NCI-H1694 treated with DMSO at 0.1 percent for 48 hours (cell line): Measurements from ENCODE around the gene SRSF4.
"Not testable (repeated sequence)": the region's sequence is repeated elsewhere in the genome, so short reads cannot be mapped to it uniquely, and the experiment has no call there.

Experiments used
- DNase-seq: peaks from one replicate; lab custom pipeline; 2025; lab: John Stamatoyannopoulos, UW

The SRSF4 gene

DNA sequence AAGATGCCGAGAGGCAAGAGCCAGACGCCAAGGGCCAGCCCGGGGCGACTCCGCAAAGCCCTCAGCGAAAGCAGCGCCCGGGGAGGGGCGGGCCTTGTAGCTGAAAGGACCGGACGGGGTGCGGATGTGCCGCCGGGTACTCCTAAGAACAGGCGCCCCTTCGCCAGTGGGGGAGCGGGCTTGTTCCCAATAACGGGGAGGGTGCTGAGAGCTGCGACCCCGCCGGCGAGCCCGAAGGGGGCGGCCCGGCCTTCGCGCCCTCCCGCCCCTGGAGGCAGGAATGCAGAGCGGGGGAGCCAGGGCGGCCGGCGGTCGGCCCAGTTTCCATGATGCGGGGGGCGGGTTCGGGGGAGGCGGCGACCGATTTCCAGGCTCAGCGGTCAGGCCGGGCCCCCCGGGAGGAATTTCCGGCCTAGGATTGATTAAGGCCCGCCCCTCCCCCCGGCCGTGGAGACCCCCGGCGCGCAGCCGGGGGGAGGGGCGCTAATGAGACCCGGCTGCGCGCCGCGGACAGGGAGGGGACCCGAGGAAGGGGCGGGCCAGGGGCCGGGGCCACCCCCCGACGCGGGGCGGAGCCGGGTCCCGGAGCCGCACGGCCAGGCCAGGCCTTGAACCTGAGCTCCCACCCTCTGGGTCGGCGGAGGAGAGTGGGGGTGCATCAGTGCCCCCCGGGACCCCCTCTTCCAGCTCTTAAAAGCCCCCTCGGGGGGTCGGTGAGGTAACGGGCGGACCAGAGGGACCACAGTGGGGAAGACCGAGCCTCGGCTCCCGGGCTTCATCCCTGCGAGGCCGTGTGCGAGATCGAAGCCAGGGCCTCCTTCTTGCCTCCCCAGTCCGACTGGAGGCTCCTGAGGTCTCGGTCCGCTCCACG lies 57.1 kb downstream of the SRSF4 start:
- no peak for DNase-seq

DNA sequence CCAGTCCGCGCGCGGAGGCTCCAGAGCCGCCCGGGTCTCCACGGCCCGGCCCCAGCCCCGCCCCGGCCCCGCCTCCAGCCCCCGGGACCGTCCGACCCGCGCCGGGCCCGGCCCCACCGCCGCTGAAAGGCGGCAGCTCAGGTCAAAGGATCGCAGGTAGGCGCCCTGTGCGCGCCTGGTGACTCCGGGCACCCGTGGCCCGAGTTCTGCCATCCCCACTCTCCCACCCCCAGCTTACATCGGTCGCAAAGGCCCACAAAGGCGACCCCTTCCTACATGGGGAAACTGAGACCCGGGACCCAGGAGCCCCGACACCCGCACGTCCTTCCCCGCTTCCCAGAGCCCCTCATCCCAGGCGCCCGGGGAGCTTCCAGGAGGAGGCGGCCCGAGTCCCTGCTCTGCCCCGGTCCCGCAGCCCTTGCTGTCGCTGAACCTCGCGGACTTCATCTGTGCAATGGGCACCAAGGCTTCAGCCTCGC lies 57.8 kb downstream of the SRSF4 start, which contains the start of gene TMEM200B:
TSS of gene TMEM200B (minus strand) at position 17 of the 479 bp plus-strand sequence. CDS start 2,075 bp downstream, outside the sequence.
- no peak for DNase-seq

- DNase-seq: no peak
Observed at GRCh38 chr1:29123053-29123886, 58.4 kb downstream of the SRSF4 start.

DNA sequence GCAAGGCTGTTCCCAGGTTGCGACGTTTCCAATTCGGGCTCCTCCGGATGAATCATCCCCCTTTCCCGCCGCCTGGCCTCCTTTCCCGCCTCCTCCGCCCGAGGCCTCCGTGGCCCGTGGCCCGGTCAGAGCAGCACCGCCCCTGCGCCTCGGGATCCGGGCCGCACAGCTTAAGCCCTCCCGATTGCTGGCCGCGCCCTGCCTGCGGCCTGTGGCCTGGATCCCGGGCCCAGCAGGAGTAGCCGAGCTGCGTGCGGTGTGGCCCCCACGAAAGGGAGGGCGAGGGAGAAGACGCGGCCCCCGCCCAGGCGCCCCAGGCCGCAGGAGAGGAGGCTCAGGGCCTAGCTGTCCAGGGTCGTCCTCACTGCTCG lies 59.0 kb downstream of the SRSF4 start:
- DNase-seq: no peak

GRCh38 chr1:29121936-29122681 lies 59.6 kb downstream of the SRSF4 start:
- no peak for DNase-seq

DNA sequence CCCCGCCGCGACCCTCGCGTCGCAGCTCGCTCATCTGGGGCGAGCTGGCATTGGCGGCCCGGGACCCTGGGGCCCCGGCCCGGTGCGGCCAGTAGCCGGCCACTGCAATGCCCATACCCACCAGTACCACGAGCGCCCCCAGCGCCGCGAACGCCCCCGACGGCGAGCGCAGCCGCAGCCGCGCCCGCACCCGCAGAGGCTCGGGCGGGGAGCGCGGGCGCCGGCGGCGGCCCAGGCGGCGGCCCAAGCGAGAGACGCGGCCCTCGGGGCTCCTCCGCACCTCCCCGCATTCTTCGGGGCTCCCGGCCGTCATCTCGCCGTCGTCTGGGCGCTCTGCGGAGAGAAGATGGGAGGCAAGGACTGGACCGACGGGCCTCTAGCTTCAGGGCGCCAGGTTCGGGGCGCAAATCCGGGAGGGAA lies 60.2 kb downstream of the SRSF4 start:
- no peak for DNase-seq

DNA sequence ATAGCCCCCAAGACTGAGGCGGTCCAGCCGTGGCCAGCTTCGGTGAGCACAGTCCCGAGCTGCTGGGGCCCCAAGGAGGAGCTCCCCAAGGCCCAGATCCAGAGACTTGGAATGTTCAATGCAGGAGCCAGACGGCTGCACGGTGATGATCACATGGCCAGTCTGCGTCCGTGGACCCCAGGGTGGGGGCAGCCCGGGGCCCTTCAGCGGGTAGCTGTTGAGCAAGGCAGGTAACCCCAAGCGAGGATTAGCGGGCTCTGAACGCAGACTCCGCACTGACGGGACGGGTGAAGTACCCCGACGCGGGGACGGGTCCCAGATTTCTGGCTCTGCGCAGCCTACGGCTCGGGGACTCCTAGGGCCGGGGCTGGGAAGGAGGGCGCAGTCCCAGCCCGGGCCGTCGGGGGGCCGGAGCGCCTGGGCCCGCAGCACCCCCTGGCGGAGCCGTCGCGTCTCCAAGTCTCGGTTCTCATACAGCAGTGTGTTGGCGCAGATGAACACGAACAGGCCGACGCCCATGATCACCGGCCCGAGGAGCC lies 60.7 kb downstream of the SRSF4 start:
- no peak for DNase-seq

DNA sequence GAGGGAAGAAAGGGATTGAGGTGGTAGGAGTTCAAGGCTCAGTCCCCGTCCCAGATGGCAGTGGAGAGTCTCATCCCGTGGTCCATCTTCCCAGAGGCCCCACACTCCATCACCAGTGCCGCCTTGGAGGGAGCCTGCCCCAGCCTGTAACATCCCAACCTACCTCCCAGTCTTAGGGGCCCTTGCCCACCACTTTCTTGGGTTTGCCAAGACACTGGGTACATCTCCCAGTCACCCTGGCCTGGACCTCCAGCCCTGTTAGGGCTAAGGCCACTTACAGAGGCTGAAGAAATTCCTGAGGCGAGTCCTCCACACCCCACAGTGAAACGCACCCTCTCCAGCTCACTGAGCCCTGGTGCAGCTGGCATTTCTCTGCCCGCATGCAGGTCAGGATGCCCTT lies 61.3 kb downstream of the SRSF4 start:
- DNase-seq: no peak

DNA sequence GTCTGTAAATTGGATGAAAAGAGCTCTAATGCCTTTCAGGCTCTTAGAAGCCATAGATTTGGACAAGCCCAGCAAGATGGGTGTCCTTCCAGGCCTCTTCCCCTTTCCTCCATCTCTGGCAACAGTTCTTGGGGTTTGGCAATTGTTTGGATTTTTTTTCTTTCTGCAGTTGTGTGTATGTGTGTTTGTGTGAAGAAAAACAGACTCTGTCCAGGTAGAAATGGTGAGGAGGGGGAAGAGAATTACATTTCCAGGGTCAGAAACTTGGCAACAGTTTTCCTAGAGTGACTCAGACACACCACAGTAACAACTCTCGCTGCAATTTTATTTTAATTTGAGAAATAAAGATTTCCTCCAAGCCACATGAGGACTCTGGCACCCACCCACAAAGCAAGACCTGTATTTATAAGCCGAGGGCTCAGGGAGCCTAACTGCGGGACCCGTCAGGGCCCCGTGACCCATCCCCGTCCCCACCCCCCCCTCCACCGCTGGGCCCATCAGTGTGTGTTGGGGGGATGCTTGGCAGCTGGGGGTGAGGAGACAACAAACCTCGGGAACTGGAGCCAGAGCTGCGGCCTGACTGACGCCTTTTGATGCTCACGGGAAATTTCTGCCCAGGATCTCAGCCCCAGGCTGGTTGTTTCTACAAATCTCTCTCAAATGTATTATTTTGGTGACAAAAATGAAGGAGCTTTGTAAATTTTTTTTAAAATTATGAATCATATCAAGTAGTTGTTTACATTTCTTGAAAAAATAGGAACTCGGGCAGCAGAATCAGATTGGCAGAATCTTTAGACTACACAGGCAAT lies 62.4 kb downstream of the SRSF4 start:
- DNase-seq: no peak

DNA sequence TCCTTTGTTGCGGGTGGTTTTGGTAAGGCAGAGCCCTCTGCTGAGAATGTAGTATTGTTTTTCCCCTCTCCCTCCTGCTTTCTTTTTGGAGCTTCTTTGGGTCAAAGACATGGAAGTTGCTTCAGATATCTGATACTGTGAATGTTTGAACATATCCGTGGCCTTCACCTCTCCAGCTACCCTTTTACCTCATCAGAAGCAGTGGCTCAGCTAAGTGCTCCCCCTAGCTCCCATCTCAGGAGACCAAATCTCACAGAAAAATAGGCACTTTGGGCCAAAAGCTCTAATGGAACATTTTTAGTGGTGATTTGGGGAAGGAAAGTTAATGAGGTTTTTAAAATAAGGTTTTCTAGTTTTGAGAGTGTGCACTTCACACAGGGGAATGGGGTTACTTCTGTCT lies 64.3 kb downstream of the SRSF4 start:
- DNase-seq: no peak

DNA sequence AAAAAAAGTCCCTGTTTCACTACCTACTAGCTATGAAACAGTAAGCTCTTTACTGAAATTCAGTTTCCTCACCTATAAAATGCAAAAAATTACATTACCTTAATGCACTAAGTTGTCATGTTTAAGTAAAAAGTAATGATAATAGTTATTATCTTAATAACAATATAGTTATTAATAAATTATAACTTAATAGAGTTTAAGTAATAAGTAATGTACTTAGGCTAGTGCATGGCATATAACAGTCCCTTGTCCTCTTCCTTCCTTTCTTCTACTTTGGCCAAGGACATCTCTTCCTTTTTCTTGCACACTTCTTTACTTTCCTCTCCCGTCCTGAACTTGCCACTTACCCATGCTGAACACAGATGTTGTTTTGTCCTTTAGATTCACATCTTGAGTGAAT lies 67.0 kb downstream of the SRSF4 start:
- DNase-seq: no peak

GRCh38 chr1:29113413-29114117 lies 68.1 kb downstream of the SRSF4 start:
- no peak for DNase-seq

DNA sequence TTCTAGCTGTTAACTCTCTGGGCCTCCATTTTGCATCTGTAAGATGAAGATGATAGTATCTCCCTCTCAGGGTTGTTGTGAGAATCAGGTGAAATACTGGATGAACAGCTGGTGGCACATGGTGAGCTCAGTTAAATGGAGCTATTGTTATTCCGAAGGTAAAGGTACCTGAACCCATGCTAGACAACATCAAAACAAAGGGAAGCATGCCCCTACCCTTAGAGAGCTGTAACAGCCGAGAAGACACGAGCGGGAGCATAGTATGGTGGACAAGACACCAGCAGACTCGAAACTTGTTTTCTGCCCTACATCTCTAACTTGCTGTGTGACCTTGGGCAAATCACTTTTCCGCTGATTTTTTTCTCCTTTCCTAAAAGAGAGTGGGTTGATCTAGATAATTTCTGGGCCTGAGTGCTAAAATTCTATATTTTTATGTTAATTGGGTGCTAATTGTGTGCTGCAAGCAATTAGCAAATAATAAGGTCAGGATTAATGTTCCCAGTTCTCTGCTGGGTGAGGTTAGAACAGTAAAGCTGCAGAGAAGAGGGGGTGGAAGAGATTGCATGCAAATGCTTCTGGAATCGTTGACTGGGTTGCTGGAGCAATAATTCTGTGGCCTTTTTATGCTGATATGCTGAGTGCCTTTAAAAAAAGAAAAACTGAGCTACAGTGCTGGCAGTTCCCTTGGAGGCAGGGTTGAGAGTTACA lies 68.8 kb downstream of the SRSF4 start:
- no peak for DNase-seq

DNA sequence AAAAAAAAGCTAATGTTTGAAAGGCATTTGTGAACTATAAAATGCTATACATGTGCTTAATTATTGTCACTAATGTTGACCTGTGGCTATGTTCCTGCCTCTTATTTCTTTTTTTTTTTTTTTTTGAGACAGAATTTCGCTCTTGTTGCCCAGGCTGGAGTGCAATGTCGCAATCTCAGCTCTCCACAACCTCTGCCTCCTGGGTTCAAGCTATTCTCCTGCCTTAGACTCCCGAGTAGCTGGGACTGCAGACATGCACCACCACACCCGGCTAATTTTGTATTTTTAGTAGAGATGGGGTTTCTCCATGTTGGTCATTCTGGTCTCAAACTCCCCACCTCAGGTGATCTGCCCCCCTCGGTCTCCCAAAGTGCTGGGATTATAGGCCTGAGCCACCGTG lies 73.7 kb downstream of the SRSF4 start:
- not testable (repeated sequence) for DNase-seq

- DNase-seq: no peak
Observed at GRCh38 chr1:29105822-29106221, 75.9 kb downstream of the SRSF4 start.

DNA sequence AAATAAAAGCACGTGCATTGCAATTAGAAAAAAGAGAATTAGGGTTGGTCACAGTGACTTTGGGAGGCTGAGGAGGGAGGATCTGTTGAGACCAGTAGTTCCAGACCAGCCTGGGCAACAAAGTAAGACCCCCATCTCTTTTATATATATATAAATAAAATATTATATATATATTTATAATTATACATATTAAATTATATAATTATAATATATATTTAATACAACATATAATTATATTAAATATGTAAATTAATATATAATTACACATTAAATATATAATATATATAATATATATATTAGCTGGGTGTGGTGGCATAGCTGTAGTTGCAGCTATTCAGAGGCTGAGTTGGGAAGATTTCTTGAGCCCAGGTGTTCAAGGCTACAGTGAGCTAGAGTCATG lies 81.2 kb downstream of the SRSF4 start:
- no peak for DNase-seq

- DNase-seq: no peak
Observed at GRCh38 chr1:29099286-29099685, 82.4 kb downstream of the SRSF4 start.
